K562 (cell line): ENCODE results near the gene DDX50. TPM values are rescaled to one million over a fixed set of nuclear protein-coding genes. Genes with fewer than 3 reads are reported as not detected.

Source experiments
- ATAC-seq: fragments of 200-7000 bp; cut with Tn5 transposase; 3 replicates; pipeline ENCODE4 v1.9.1; 2020; ENCODE audit warnings: moderate library complexity
- BruUV-seq: library from RNA; stranded (reverse); fragments of 400-500 nt; replicated peaks from 2 replicates; lab custom pipeline; 2021; lab: Mats Ljungman, UMichigan
- CTCF ChIA-PET: fragments of 300-600 bp; formaldehyde crosslinking; extraction: SDS; loops from one replicate; lab custom pipeline; 2021; ENCODE audit warnings: low intra/inter-chr PET ratio; lab: Yijun Ruan, JAX
- POLR2A ChIA-PET: fragments of 300-600, 350-650 bp; sonication (Branson Sonifier 250); formaldehyde crosslinking; extraction: SDS; loops from one replicate; lab custom pipeline; 2021; ENCODE audit warnings: antibody characterized with exemption, inconsistent platforms; lab: Yijun Ruan, JAX
- DNase-seq, 4 experiments: peaks; one replicate each; pipeline versions ENCODE4 v3.0.0 to v3.0.0-alpha.2; 2011 to 2018; ENCODE audit warnings: low spot score in 3 of 4, mixed read lengths in 3 of 4; ENCODE audit errors: extremely low read depth in 1 of 4
- FAIRE-seq: peaks from 2 replicates; lab custom pipeline; 2011; peaks lifted over from hg19 to GRCh38; lab: Jason Lieb, UNC
- H2AFZ ChIP-seq: 2 replicates; pipeline ENCODE4 v1.6.0; 2011; ENCODE audit warnings: low read depth, low read length, control low read depth, inconsistent platforms
- H3K27ac ChIP-seq: fragments of 200-600 bp; 3 replicates; pipeline ENCODE4 v1.8.0; 2011; ENCODE audit warnings: low read depth, mild to moderate bottlenecking, control low read depth, inconsistent platforms, low read length, moderate library complexity, mixed read lengths; ENCODE audit errors: extremely low read depth
- H3K27me3 ChIP-seq, 2 experiments: fragments of 300-600 bp in 1 of 2; 2 replicates in 1 of 2; 3 replicates in 1 of 2; pipeline versions ENCODE4 v1.6.0 to v1.8.0; 2011; ENCODE audit warnings: inconsistent platforms in 2 of 2, low read length in 2 of 2, mild to moderate bottlenecking in 1 of 2, mixed read lengths in 1 of 2, moderate library complexity in 1 of 2; ENCODE audit not compliant: control insufficient read depth in 2 of 2, insufficient read depth in 2 of 2
- H3K36me3 ChIP-seq: fragments of 300-600 bp; 3 replicates; pipeline ENCODE4 v1.8.0; 2011; ENCODE audit warnings: mild to moderate bottlenecking, low read length, inconsistent platforms; ENCODE audit not compliant: control insufficient read depth, insufficient read depth
- H3K4me1 ChIP-seq, 2 experiments: fragments of 200-600 bp in 1 of 2; replicated peaks in 1 of 2; 2 replicates in 1 of 2; 3 replicates in 1 of 2; pipeline versions ENCODE4 v1.5.1 to v1.8.0; 2011; ENCODE audit warnings: inconsistent platforms in 2 of 2, low read length in 2 of 2, mild to moderate bottlenecking in 1 of 2, mixed read lengths in 1 of 2, moderate library complexity in 1 of 2; ENCODE audit not compliant: control insufficient read depth in 2 of 2, insufficient read depth in 2 of 2
- H3K4me2 ChIP-seq: 2 replicates; pipeline ENCODE4 v1.6.1; 2011; ENCODE audit warnings: low read length, control low read depth, inconsistent platforms, mixed read lengths; ENCODE audit not compliant: insufficient read depth
- H3K4me3 ChIP-seq: fragments of 200-600 bp; sonication (generic), shearing (Covaris generic); 2 replicates; pipeline ENCODE4 v1.5.1; 2016; ENCODE audit warnings: control low read depth, inconsistent platforms
- H3K79me2 ChIP-seq: fragments of 200-600 bp; 3 replicates; pipeline ENCODE4 v1.8.0; 2011; ENCODE audit warnings: low read length, inconsistent platforms; ENCODE audit not compliant: control insufficient read depth, insufficient read depth
- H3K9ac ChIP-seq, 2 experiments: 2 replicates each; pipeline versions ENCODE4 v1.6.0 to v1.6.1; 2011; ENCODE audit warnings: low read depth in 2 of 2, low read length in 2 of 2, control low read depth in 1 of 2, inconsistent platforms in 1 of 2, mild to moderate bottlenecking in 1 of 2, mixed read lengths in 1 of 2; ENCODE audit not compliant: insufficient read depth in 1 of 2
- H3K9me1 ChIP-seq: one replicate; pipeline ENCODE4 v1.6.0; 2011; ENCODE audit warnings: inconsistent platforms, mild to moderate bottlenecking, low read length, moderate library complexity; ENCODE audit not compliant: control insufficient read depth, insufficient read depth
- H3K9me3 ChIP-seq: replicated peaks from 2 replicates; pipeline ENCODE4 v1.5.1; 2011; ENCODE audit warnings: low read depth, low read length, inconsistent platforms; ENCODE audit not compliant: control insufficient read depth, insufficient read depth
- H4K20me1 ChIP-seq: replicated peaks from 2 replicates; pipeline ENCODE4 v1.6.1; 2011; ENCODE audit warnings: low read length, inconsistent platforms, mixed read lengths; ENCODE audit not compliant: control insufficient read depth, insufficient read depth
- ADNP ChIP-seq: fragments of 200-800 bp; sonication (Bioruptor generic); IDR thresholded peaks from 2 replicates; pipeline ENCODE4 v1.6.1; 2016; ENCODE audit warnings: missing genetic modification characterization, missing compliant biosample characterization
- ARNT ChIP-seq, 2 experiments: fragments of 450-650 bp; IDR thresholded peaks; 2 replicates each; pipeline ENCODE4 v1.6.1; 2016; ENCODE audit warnings: mild to moderate bottlenecking in 1 of 2
- CAMTA2 ChIP-seq: fragments of 250-450 bp; sonication (Bioruptor Pico); conservative IDR thresholded peaks from 2 replicates; pipeline ENCODE4 v1.5.1; 2022
- CBX1 ChIP-seq: sonication (generic); IDR thresholded peaks from 2 replicates; pipeline ENCODE4 v1.6.1; 2016; ENCODE audit warnings: antibody characterized with exemption, low read depth, mild to moderate bottlenecking
- CREB3L1 ChIP-seq: fragments of 450-650 bp; IDR thresholded peaks from 2 replicates; pipeline ENCODE4 v1.6.1; 2014; ENCODE audit warnings: low read depth, mild to moderate bottlenecking, moderate library complexity, borderline replicate concordance
- CTCF ChIP-seq, 3 experiments: IDR thresholded peaks in 2 of 3; conservative IDR thresholded peaks in 1 of 3; 2 replicates each; pipeline ENCODE4 v1.5.1; 2011 to 2012; ENCODE audit warnings: low read length in 3 of 3, mild to moderate bottlenecking in 3 of 3, control low read depth in 2 of 3, improper control_type of control experiment in 1 of 3, inconsistent platforms in 1 of 3, low read depth in 1 of 3, mixed read lengths in 1 of 3, moderate library complexity in 1 of 3; ENCODE audit not compliant: insufficient read depth in 2 of 3
- E2F5 ChIP-seq: sonication (generic); formaldehyde crosslinking; IDR thresholded peaks from 2 replicates; pipeline ENCODE4 v1.8.0; 2022; ENCODE audit warnings: mild to moderate bottlenecking, missing genetic modification reagents
- FOXP1 ChIP-seq: sonication (generic); formaldehyde crosslinking; IDR thresholded peaks from 2 replicates; pipeline ENCODE4 v1.8.0; 2022; ENCODE audit warnings: mild to moderate bottlenecking, missing genetic modification reagents
- HDAC6 ChIP-seq: IDR thresholded peaks from 2 replicates; pipeline ENCODE4 v1.6.1; 2012; ENCODE audit warnings: low read depth, mild to moderate bottlenecking, control low read depth, inconsistent platforms, low read length, moderate library complexity
- HSF4 ChIP-seq: fragments of 250-450 bp; sonication (Bioruptor Pico); IDR thresholded peaks from 2 replicates; pipeline ENCODE4 v2.1.2; 2022; ENCODE audit warnings: mild to moderate bottlenecking, moderate library complexity, borderline replicate concordance
- KLF1 ChIP-seq: fragments of 450-650 bp; IDR thresholded peaks from 2 replicates; pipeline ENCODE4 v1.6.1; 2016; ENCODE audit warnings: missing genetic modification characterization, missing compliant biosample characterization
- NR1H2 ChIP-seq: sonication (generic); formaldehyde crosslinking; IDR thresholded peaks from 2 replicates; pipeline ENCODE4 v1.4.0; 2020; ENCODE audit warnings: mild to moderate bottlenecking, missing genetic modification reagents
- TCF7L2 ChIP-seq: fragments of 150-350 bp; IDR thresholded peaks from 2 replicates; pipeline ENCODE4 v1.6.1; 2016; ENCODE audit warnings: low read depth, mild to moderate bottlenecking, low read length, moderate library complexity
- WGBS: fragments of 100-300 bp; shearing (Covaris generic); methylation state at CpG from one replicate; pipeline ENCODE4 v1.1.6; 2016; ENCODE audit warnings: low coverage, mixed read lengths; ENCODE audit not compliant: insufficient coverage; ENCODE audit errors: missing lambda C conversion rate; 5-methylcytosine and 5-hydroxymethylcytosine counted together
- in situ Hi-C: fragments of 300-500 bp; cut with MboI; formaldehyde crosslinking; loops from 4 replicates; pipeline ENCODE4 v1.15.0; 2018; ENCODE audit warnings: inconsistent platforms, mixed read lengths
- intact Hi-C: fragments of 100-400 bp; cut with micrococcal nuclease; formaldehyde crosslinking; loops from 2 replicates; pipeline ENCODE4 v1.14.2; 2022
- polyA plus RNA-seq, 8 experiments: library from polyadenylated mRNA; depleted of rRNA in 4 of 8; stranded (reverse) in 5 of 8; unstranded in 3 of 8; fragments of >200 nt; fragmentation: Nextera tagmentation in 2 of 8; fragmentation: Illumina TruSeq in 1 of 8; extraction: Ambion mirVana in 2 of 8; extraction: Trizol in 1 of 8; gene quantifications; 2 replicates each; pipeline versions ENCODE4 v1.2.1 to v1.2.3, GENCODE V29; 2011 to 2014; ENCODE audit warnings: inconsistent platforms in 1 of 8, missing spikeins in 1 of 8
- total RNA-seq, 7 experiments: library from RNA; depleted of rRNA in 6 of 7; stranded (reverse); fragments of >200 nt in 6 of 7; fragmentation: Illumina TruSeq in 2 of 7; extraction: Trizol in 2 of 7; gene quantifications; 2 replicates each; pipeline versions ENCODE4 v1.2.1 to v1.2.3, GENCODE V29; 2011 to 2021; ENCODE audit warnings: low replicate concordance in 1 of 7

DDX50 gene
- total and polyA plus RNA-seq, 9 of the 15 experiments (the other 6 are each of a cell fraction or from before 2014, with no cell fraction given) = 36.7 to 86.8 (median 57.4) TPM

GRCh38 chr10:68879628-68880027 is 21.5 kb upstream of the DDX50 start:
- Histone ChIP-seq H3K36me3 (no peaks in the 10 kb centered on the region), H3K4me3 (no peak overlapping the region), H3K27ac (no peak overlapping the region), H3K9me3 (no peaks in the 10 kb centered on the region), H3K9me1 (no peaks in the 10 kb centered on the region), H3K9ac (no peak overlapping the region)
- in situ Hi-C loops (no loop called here), intact Hi-C loops (no loop called here)
- FAIRE-seq (no peak), ATAC-seq (no peak)
- TF ChIP-seq CTCF (IDR thresholded peaks at IDR 0.05 in 2 of 3, conservative IDR thresholded peaks at IDR 0.05 in 1 of 3; ENCODE audit: insufficient read depth in 2 of 3, low read depth in 1 of 3, low read length in 3 of 3) = peak in 1 of 3 experiments; percentile 1; a peak in 1 of 6 replicates
- TF ChIP-seq CAMTA2 (CRISPR knock-in tag) = no peak
- TF ChIP-seq, all 486 proteins: peak for 1
- 13% methylated on average over 2 of the region's 2 CpGs for WGBS
- BruUV-seq = no TSS peak
- H3K4me1 ChIP-seq = no peaks in the 10 kb centered on the region
- H2AFZ ChIP-seq = no peak overlapping the region
- H4K20me1 ChIP-seq = no peaks in the 10 kb centered on the region
- H3K27me3 ChIP-seq = no peaks in the 10 kb centered on the region
- CTCF ChIA-PET = no interaction called here
- H3K79me2 ChIP-seq = no peaks in the 10 kb centered on the region
- POLR2A ChIA-PET = no interaction called here
- no peak overlapping the region for H3K4me2 ChIP-seq
- DNase-seq = no peak

- 25% methylated on average over 4 of the region's 4 CpGs for WGBS
- ATAC-seq = no peak; the same call in 2 of the 3 replicates
- no peak overlapping the region for H3K4me2 ChIP-seq
- TF ChIP-seq HDAC6 = no peak
- TF ChIP-seq ARNT (IDR thresholded peaks at IDR 0.05) = no peak
- no peak for TF ChIP-seq HSF4 (CRISPR knock-in tag)
- TF ChIP-seq FOXP1 (CRISPR knock-in tag) = no peak
- TF ChIP-seq NR1H2 (CRISPR knock-in tag) = no peak
- no peak for TF ChIP-seq CBX1
- no peak for TF ChIP-seq CREB3L1
- TF ChIP-seq TCF7L2 = no peak
- no peak for TF ChIP-seq KLF1 (tag)
- no peak for TF ChIP-seq ADNP (tag)
- no peak for TF ChIP-seq E2F5 (CRISPR knock-in tag)
Measured at GRCh38 chr10:68880181-68880580, 20.9 kb upstream of the DDX50 start.

More at GRCh38 chr10:68880181-68880580, 20.9 kb upstream of the DDX50 start:
- in situ Hi-C loops = no loop called here
- no peaks in the 10 kb centered on the region for H4K20me1 ChIP-seq
- H3K4me3 ChIP-seq = no peak overlapping the region
- FAIRE-seq (no peak), DNase-seq (no peak)
- ChIA-PET POLR2A (interaction anchor here (0.6 kb wide), 1 partner anchor 15 kb away, joined by 3 read pairs; no protein-coding TSS in a partner anchor), CTCF (no interaction called here)
- H3K9me1 ChIP-seq = no peaks in the 10 kb centered on the region
- no peaks in the 10 kb centered on the region for H3K36me3 ChIP-seq
- H3K9ac ChIP-seq = no peak overlapping the region
- BruUV-seq = no TSS peak
- H3K79me2 ChIP-seq = no peaks in the 10 kb centered on the region
- no peaks in the 10 kb centered on the region for H3K9me3 ChIP-seq
- H3K4me1 ChIP-seq = no peaks in the 10 kb centered on the region
- intact Hi-C loops = no loop called here
- no peak overlapping the region for H2AFZ ChIP-seq
- H3K27me3 ChIP-seq = no peaks in the 10 kb centered on the region
- H3K27ac ChIP-seq = no peak overlapping the region
